K562 (cell line): Measurements from ENCODE around the gene INTS13. TPM values are rescaled to one million over a fixed set of nuclear protein-coding genes. Genes with fewer than 3 reads are reported as not detected.
A peak's percentile ranks its signal among the peaks of the same experiment; 100 is the strongest.

Source experiments
- ATAC-seq: fragments of 200-7000 bp; cut with Tn5 transposase; 3 replicates; pipeline ENCODE4 v1.9.1; 2020; ENCODE audit warnings: moderate library complexity
- BruUV-seq: library from RNA; stranded (reverse); fragments of 400-500 nt; replicated peaks from 2 replicates; lab custom pipeline; 2021; lab: Mats Ljungman, UMichigan
- CTCF ChIA-PET: fragments of 300-600 bp; formaldehyde crosslinking; extraction: SDS; loops from one replicate; lab custom pipeline; 2021; ENCODE audit warnings: low intra/inter-chr PET ratio; lab: Yijun Ruan, JAX
- POLR2A ChIA-PET: fragments of 300-600, 350-650 bp; sonication (Branson Sonifier 250); formaldehyde crosslinking; extraction: SDS; loops from one replicate; lab custom pipeline; 2021; ENCODE audit warnings: antibody characterized with exemption, inconsistent platforms; lab: Yijun Ruan, JAX
- DNase-seq, 4 experiments: peaks; one replicate each; pipeline versions ENCODE4 v3.0.0 to v3.0.0-alpha.2; 2011 to 2018; ENCODE audit warnings: low spot score in 3 of 4, mixed read lengths in 3 of 4; ENCODE audit errors: extremely low read depth in 1 of 4
- FAIRE-seq: peaks from 2 replicates; lab custom pipeline; 2011; peaks lifted over from hg19 to GRCh38; lab: Jason Lieb, UNC
- H2AFZ ChIP-seq: 2 replicates; pipeline ENCODE4 v1.6.0; 2011; ENCODE audit warnings: low read depth, low read length, control low read depth, inconsistent platforms
- H3K27ac ChIP-seq: fragments of 200-600 bp; 3 replicates; pipeline ENCODE4 v1.8.0; 2011; ENCODE audit warnings: low read depth, mild to moderate bottlenecking, control low read depth, inconsistent platforms, low read length, moderate library complexity, mixed read lengths; ENCODE audit errors: extremely low read depth
- H3K27me3 ChIP-seq, 2 experiments: fragments of 300-600 bp in 1 of 2; 2 replicates in 1 of 2; 3 replicates in 1 of 2; pipeline versions ENCODE4 v1.6.0 to v1.8.0; 2011; ENCODE audit warnings: inconsistent platforms in 2 of 2, low read length in 2 of 2, mild to moderate bottlenecking in 1 of 2, mixed read lengths in 1 of 2, moderate library complexity in 1 of 2; ENCODE audit not compliant: control insufficient read depth in 2 of 2, insufficient read depth in 2 of 2
- H3K36me3 ChIP-seq: fragments of 300-600 bp; 3 replicates; pipeline ENCODE4 v1.8.0; 2011; ENCODE audit warnings: mild to moderate bottlenecking, low read length, inconsistent platforms; ENCODE audit not compliant: control insufficient read depth, insufficient read depth
- H3K4me1 ChIP-seq, 2 experiments: fragments of 200-600 bp in 1 of 2; replicated peaks in 1 of 2; 2 replicates in 1 of 2; 3 replicates in 1 of 2; pipeline versions ENCODE4 v1.5.1 to v1.8.0; 2011; ENCODE audit warnings: inconsistent platforms in 2 of 2, low read length in 2 of 2, mild to moderate bottlenecking in 1 of 2, mixed read lengths in 1 of 2, moderate library complexity in 1 of 2; ENCODE audit not compliant: control insufficient read depth in 2 of 2, insufficient read depth in 2 of 2
- H3K4me2 ChIP-seq: 2 replicates; pipeline ENCODE4 v1.6.1; 2011; ENCODE audit warnings: low read length, control low read depth, inconsistent platforms, mixed read lengths; ENCODE audit not compliant: insufficient read depth
- H3K4me3 ChIP-seq: fragments of 200-600 bp; sonication (generic), shearing (Covaris generic); 2 replicates; pipeline ENCODE4 v1.5.1; 2016; ENCODE audit warnings: control low read depth, inconsistent platforms
- H3K79me2 ChIP-seq: fragments of 200-600 bp; 3 replicates; pipeline ENCODE4 v1.8.0; 2011; ENCODE audit warnings: low read length, inconsistent platforms; ENCODE audit not compliant: control insufficient read depth, insufficient read depth
- H3K9ac ChIP-seq, 2 experiments: 2 replicates each; pipeline versions ENCODE4 v1.6.0 to v1.6.1; 2011; ENCODE audit warnings: low read depth in 2 of 2, low read length in 2 of 2, control low read depth in 1 of 2, inconsistent platforms in 1 of 2, mild to moderate bottlenecking in 1 of 2, mixed read lengths in 1 of 2; ENCODE audit not compliant: insufficient read depth in 1 of 2
- H3K9me1 ChIP-seq: one replicate; pipeline ENCODE4 v1.6.0; 2011; ENCODE audit warnings: inconsistent platforms, mild to moderate bottlenecking, low read length, moderate library complexity; ENCODE audit not compliant: control insufficient read depth, insufficient read depth
- H3K9me3 ChIP-seq: replicated peaks from 2 replicates; pipeline ENCODE4 v1.5.1; 2011; ENCODE audit warnings: low read depth, low read length, inconsistent platforms; ENCODE audit not compliant: control insufficient read depth, insufficient read depth
- H4K20me1 ChIP-seq: replicated peaks from 2 replicates; pipeline ENCODE4 v1.6.1; 2011; ENCODE audit warnings: low read length, inconsistent platforms, mixed read lengths; ENCODE audit not compliant: control insufficient read depth, insufficient read depth
- BHLHE40 ChIP-seq: IDR thresholded peaks from 2 replicates; pipeline ENCODE4 v1.6.1; 2011; ENCODE audit warnings: low read length, improper control_type of control experiment
- CBX3 ChIP-seq, 2 experiments: IDR thresholded peaks; 1 replicate in 1 of 2; 2 replicates in 1 of 2; pipeline ENCODE4 v1.6.1; 2012; ENCODE audit warnings: inconsistent platforms in 2 of 2, low read length in 2 of 2, borderline replicate concordance in 1 of 2, control low read depth in 1 of 2
- GATA2 ChIP-seq: sonication (generic); formaldehyde crosslinking; IDR thresholded peaks from 2 replicates; pipeline ENCODE4 v1.4.0; 2020; ENCODE audit warnings: mild to moderate bottlenecking, missing genetic modification reagents
- KAT7 ChIP-seq: sonication (generic); formaldehyde crosslinking; IDR thresholded peaks from 2 replicates; pipeline ENCODE4 v1.8.0; 2022; ENCODE audit warnings: missing genetic modification reagents, mild to moderate bottlenecking, borderline replicate concordance
- MCM5 ChIP-seq: fragments of 450-650 bp; IDR thresholded peaks from 2 replicates; pipeline ENCODE4 v1.6.1; 2016; ENCODE audit warnings: low read depth
- NFATC3 ChIP-seq: fragments of 450-650 bp; IDR thresholded peaks from 2 replicates; pipeline ENCODE4 v1.6.1; 2017; ENCODE audit warnings: mild to moderate bottlenecking
- SRSF7 ChIP-seq: fragments of 200-400 bp; formaldehyde crosslinking; optimal IDR thresholded peaks from 2 replicates; pipeline ENCODE3; 2017; ENCODE audit warnings: mild to moderate bottlenecking, low read depth, low read length
- ZNF740 ChIP-seq, 3 experiments: fragments of 200-800 bp in 1 of 3; sonication (Bioruptor generic) in 1 of 3; sonication (generic) in 1 of 3; formaldehyde crosslinking in 1 of 3; IDR thresholded peaks; 2 replicates each; pipeline versions ENCODE4 v1.6.1 to v1.8.0; 2016 to 2022; ENCODE audit warnings: mild to moderate bottlenecking in 2 of 3, missing compliant biosample characterization in 2 of 3, missing genetic modification characterization in 2 of 3, missing genetic modification reagents in 1 of 3
- WGBS: fragments of 100-300 bp; shearing (Covaris generic); methylation state at CpG from one replicate; pipeline ENCODE4 v1.1.6; 2016; ENCODE audit warnings: low coverage, mixed read lengths; ENCODE audit not compliant: insufficient coverage; ENCODE audit errors: missing lambda C conversion rate; 5-methylcytosine and 5-hydroxymethylcytosine counted together
- in situ Hi-C: fragments of 300-500 bp; cut with MboI; formaldehyde crosslinking; loops from 4 replicates; pipeline ENCODE4 v1.15.0; 2018; ENCODE audit warnings: inconsistent platforms, mixed read lengths
- intact Hi-C: fragments of 100-400 bp; cut with micrococcal nuclease; formaldehyde crosslinking; loops from 2 replicates; pipeline ENCODE4 v1.14.2; 2022
- polyA plus RNA-seq, 8 experiments: library from polyadenylated mRNA; depleted of rRNA in 4 of 8; stranded (reverse) in 5 of 8; unstranded in 3 of 8; fragments of >200 nt; fragmentation: Nextera tagmentation in 2 of 8; fragmentation: Illumina TruSeq in 1 of 8; extraction: Ambion mirVana in 2 of 8; extraction: Trizol in 1 of 8; gene quantifications; 2 replicates each; pipeline versions ENCODE4 v1.2.1 to v1.2.3, GENCODE V29; 2011 to 2014; ENCODE audit warnings: inconsistent platforms in 1 of 8, missing spikeins in 1 of 8
- total RNA-seq, 7 experiments: library from RNA; depleted of rRNA in 6 of 7; stranded (reverse); fragments of >200 nt in 6 of 7; fragmentation: Illumina TruSeq in 2 of 7; extraction: Trizol in 2 of 7; gene quantifications; 2 replicates each; pipeline versions ENCODE4 v1.2.1 to v1.2.3, GENCODE V29; 2011 to 2021; ENCODE audit warnings: low replicate concordance in 1 of 7
- TF ChIP-seq, protein P1 (sequence below): sonication (generic); IDR thresholded peaks from 2 replicates; pipeline ENCODE4 v1.6.1; 2016
- TF ChIP-seq, protein P2 (sequence below): sonication (generic); formaldehyde crosslinking; IDR thresholded peaks from 2 replicates; pipeline ENCODE4 v1.5.0; 2020; ENCODE audit warnings: missing genetic modification reagents
- TF ChIP-seq, protein P3 (sequence below): fragments of 450-650 bp; formaldehyde crosslinking; IDR thresholded peaks from 2 replicates; pipeline ENCODE4 v1.4.0; 2020; ENCODE audit warnings: mild to moderate bottlenecking, mixed read lengths

Gene INTS13
- total and polyA plus RNA-seq, 9 of the 15 experiments (the other 6 are each of a cell fraction or from before 2014, with no cell fraction given), result 48.3 to 91.8 (median 78.1) TPM

GRCh38 chr12:26867080-26867479 is 70.7 kb downstream of the INTS13 start:
- intact Hi-C loops, result no loop called here
- Histone ChIP-seq H2AFZ (no peak overlapping the region), H3K9ac (no peak overlapping the region), H3K4me1 (peaks cover 0 to 7% of the 10 kb centered on the region in 2 experiments; a peak in 4 of 5 replicates), H3K36me3 (no peaks in the 10 kb centered on the region), H3K79me2 (no peaks in the 10 kb centered on the region), H3K27me3 (no peaks in the 10 kb centered on the region), H3K27ac (no peak overlapping the region), H3K4me2 (no peak overlapping the region), H3K9me3 (no peaks in the 10 kb centered on the region), H3K9me1 (peaks cover 2% of the 10 kb centered on the region), H3K4me3 (no peak overlapping the region), H4K20me1 (no peaks in the 10 kb centered on the region)
- no TSS peak for BruUV-seq
- TF ChIP-seq, protein P1, sequence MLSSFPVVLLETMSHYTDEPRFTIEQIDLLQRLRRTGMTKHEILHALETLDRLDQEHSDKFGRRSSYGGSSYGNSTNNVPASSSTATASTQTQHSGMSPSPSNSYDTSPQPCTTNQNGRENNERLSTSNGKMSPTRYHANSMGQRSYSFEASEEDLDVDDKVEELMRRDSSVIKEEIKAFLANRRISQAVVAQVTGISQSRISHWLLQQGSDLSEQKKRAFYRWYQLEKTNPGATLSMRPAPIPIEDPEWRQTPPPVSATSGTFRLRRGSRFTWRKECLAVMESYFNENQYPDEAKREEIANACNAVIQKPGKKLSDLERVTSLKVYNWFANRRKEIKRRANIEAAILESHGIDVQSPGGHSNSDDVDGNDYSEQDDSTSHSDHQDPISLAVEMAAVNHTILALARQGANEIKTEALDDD, result 0 out of 2 replicates have a peak, but pooled peaks have one; percentile 12
- no peak for TF ChIP-seq MCM5
- no peak for TF ChIP-seq KAT7 (CRISPR knock-in tag)
- CTCF ChIA-PET, result no interaction called here
- ATAC-seq (no peak), FAIRE-seq (no peak), DNase-seq (no peak)
- in situ Hi-C loops, result no loop called here
- POLR2A ChIA-PET, result interaction anchor here (0.6 kb wide), 1 partner anchor 557 kb away, joined by 4 read pairs; no protein-coding TSS in a partner anchor
- WGBS, result 0% methylated on average over 2 of the region's 2 CpGs

DNA sequence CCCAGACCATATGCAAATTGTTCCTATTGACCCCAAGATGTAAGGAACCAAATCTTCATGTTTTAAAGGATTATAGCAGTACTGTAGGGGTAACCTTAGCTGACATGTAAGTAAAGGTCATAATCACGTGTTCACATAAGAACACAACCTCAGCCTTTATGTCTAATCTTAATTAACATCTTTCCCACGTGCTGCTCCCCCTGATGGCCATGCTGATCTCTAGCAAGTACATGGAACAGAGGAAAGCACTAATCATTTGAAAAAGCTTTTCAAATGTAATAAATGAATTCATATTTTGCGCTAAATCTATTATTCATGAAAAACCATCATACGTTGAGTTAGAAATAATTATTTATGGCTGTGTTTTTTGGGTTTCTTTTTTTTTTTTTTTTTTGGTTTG is 74.3 kb downstream of the INTS13 start:
- no TSS peak for BruUV-seq
- peaks cover 2% of the 10 kb centered on the region for H3K9me1 ChIP-seq
- 35% methylated on average over 4 of the region's 4 CpGs for WGBS
- no peaks in the 10 kb centered on the region for H3K36me3 ChIP-seq
- FAIRE-seq, result no peak
- TF ChIP-seq NFATC3, result no peak
- no peak for TF ChIP-seq CBX3 (IDR thresholded peaks at IDR 0.05; ENCODE audit: borderline replicate concordance in 1 of 2, low read length in 2 of 2)
- TF ChIP-seq, protein P2, sequence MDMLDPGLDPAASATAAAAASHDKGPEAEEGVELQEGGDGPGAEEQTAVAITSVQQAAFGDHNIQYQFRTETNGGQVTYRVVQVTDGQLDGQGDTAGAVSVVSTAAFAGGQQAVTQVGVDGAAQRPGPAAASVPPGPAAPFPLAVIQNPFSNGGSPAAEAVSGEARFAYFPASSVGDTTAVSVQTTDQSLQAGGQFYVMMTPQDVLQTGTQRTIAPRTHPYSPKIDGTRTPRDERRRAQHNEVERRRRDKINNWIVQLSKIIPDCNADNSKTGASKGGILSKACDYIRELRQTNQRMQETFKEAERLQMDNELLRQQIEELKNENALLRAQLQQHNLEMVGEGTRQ, result peak; percentile 22; the same call in 1 of the 2 replicates
- 0 out of 2 replicates have a peak, but pooled peaks have one; percentile 13 for TF ChIP-seq BHLHE40
- no peak for TF ChIP-seq ZNF740 (CRISPR knock-in tag; IDR thresholded peaks at IDR 0.05)
- TF ChIP-seq ZNF740 (tag; IDR thresholded peaks at IDR 0.05), result no peak
- 0 out of 2 replicates have a peak, but pooled peaks have one; percentile 22 for TF ChIP-seq GATA2 (CRISPR knock-in tag)
- TF ChIP-seq, protein P3, sequence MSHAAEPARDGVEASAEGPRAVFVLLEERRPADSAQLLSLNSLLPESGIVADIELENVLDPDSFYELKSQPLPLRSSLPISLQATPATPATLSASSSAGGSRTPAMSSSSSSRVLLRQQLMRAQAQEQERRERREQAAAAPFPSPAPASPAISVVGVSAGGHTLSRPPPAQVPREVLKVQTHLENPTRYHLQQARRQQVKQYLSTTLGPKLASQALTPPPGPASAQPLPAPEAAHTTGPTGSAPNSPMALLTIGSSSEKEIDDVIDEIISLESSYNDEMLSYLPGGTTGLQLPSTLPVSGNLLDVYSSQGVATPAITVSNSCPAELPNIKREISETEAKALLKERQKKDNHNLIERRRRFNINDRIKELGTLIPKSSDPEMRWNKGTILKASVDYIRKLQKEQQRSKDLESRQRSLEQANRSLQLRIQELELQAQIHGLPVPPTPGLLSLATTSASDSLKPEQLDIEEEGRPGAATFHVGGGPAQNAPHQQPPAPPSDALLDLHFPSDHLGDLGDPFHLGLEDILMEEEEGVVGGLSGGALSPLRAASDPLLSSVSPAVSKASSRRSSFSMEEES (CRISPR knock-in tag), result peak; percentile 33
- no peak for TF ChIP-seq SRSF7
- H3K4me1 ChIP-seq, result peaks cover 0 to 1% of the 10 kb centered on the region in 2 experiments; a peak in 3 of 5 replicates
- no peaks in the 10 kb centered on the region for H3K79me2 ChIP-seq
- POLR2A ChIA-PET, result no interaction called here
- CTCF ChIA-PET, result interaction anchor here (0.6 kb wide), 1 partner anchor 10 kb away, joined by 3 read pairs; no protein-coding TSS in a partner anchor
- no peaks in the 10 kb centered on the region for H4K20me1 ChIP-seq
- H3K9me3 ChIP-seq, result no peaks in the 10 kb centered on the region
- H2AFZ ChIP-seq, result no peak overlapping the region
- no peak overlapping the region for H3K27ac ChIP-seq
- H3K27me3 ChIP-seq, result no peaks in the 10 kb centered on the region
- in situ Hi-C loops (no loop called here), intact Hi-C loops (no loop called here)
- DNase-seq, result no peak
- no peak overlapping the region for H3K4me2 ChIP-seq
- ATAC-seq, result no peak
- no peak overlapping the region for H3K4me3 ChIP-seq
- no peak overlapping the region for H3K9ac ChIP-seq
